GM12891 (cell line): ENCODE measurements around the gene MED12L.

Experiments used
- DNase-seq: peaks from one replicate; pipeline ENCODE4 v3.0.0; 2011; ENCODE audit warnings: low spot score; ENCODE audit not compliant: insufficient read length
- FAIRE-seq: peaks from 2 replicates; lab custom pipeline; 2011; peaks lifted over from hg19 to GRCh38; lab: Jason Lieb, UNC
- PAX5 ChIP-seq: IDR thresholded peaks from 2 replicates; pipeline ENCODE4 v1.6.1; 2011; ENCODE audit warnings: low read length, moderate library complexity, mild to moderate bottlenecking; ENCODE audit not compliant: insufficient read depth, severe bottlenecking
- POLR2A ChIP-seq: IDR thresholded peaks from 2 replicates; pipeline ENCODE4 v1.6.1; 2011; ENCODE audit warnings: low read depth, low read length, control low read depth
- POLR2AphosphoS5 ChIP-seq: IDR thresholded peaks from 2 replicates; pipeline ENCODE4 v1.6.1; 2011; ENCODE audit warnings: low read depth, low read length, control low read depth
- POU2F2 ChIP-seq: IDR thresholded peaks from 2 replicates; pipeline ENCODE4 v1.6.1; 2011; ENCODE audit warnings: low read depth, mild to moderate bottlenecking, control low read depth, low read length, moderate library complexity
- SPI1 ChIP-seq: IDR thresholded peaks from 2 replicates; pipeline ENCODE4 v1.6.1; 2011; ENCODE audit warnings: low read depth, low read length, control low read depth
- TAF1 ChIP-seq: IDR thresholded peaks from 2 replicates; pipeline ENCODE4 v1.6.1; 2011; ENCODE audit warnings: low read depth, low read length, control low read depth

Gene MED12L

DNA sequence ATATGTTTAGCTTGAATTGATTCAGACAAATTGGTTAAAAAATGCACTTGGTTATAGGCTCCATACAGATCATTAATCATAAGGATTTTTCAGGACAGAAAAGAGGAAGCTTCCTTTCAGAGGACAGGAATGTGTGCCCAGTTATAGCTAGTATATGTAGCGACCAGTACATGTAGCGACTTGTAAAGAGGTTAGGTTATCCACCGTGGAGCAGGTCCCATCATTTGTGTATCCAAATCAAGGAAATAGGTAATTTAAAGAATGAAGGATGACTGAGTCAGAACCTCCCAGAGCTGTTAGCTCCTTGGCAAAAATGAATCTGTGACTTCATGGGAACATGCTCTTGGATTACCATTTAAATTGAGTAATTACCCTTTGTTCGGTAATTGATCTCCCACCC lies 314.9 kb downstream of the MED12L start:
- DNase-seq, result no peak
- no peak for TF ChIP-seq PAX5
- no peak for FAIRE-seq

DNA sequence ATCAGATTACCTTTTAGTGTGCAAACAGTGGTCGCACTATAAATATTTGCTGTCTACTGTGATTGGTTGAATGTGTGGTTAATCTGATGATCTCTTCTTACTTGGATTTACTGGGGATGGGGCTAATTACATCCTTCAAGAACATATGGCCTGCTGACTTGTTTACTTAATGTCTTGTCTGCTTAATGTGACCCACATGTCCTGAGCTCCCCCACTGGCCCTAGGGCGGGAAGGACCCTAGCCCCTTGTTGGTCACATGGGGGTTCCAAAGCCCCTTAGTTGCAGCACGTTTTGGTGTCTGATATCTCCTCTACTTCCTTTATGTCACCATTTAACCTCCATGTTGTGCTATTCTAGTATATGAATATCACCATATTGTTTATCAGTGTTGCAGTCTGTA lies 316.9 kb downstream of the MED12L start:
- FAIRE-seq (no peak), DNase-seq (no peak)
- TF ChIP-seq SPI1 (no peak), POU2F2 (no peak), POLR2A (no peak), POLR2AphosphoS5 (no peak), PAX5 (no peak), TAF1 (no peak)

DNA sequence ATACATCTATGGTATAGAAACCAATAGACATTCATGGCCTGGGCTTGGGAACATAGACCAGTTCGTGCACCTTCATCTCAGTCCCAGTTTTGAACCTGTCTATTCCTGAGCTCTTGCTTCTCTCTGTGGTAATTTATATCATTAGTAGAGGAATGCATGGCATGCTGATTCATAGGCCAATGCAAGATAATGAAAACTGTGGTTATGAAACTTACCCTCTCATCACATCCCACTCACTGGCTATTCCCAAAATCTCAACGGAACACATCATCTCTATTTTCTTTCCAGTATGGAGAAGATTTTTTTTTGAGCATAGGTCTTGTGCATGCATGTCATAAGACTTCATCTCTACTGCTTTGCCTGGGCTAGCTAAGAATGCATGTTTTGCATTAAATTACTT lies 317.8 kb downstream of the MED12L start:
- DNase-seq (no peak), FAIRE-seq (no peak)
- TF ChIP-seq POU2F2 (no peak), POLR2AphosphoS5 (no peak), PAX5 (no peak), TAF1 (no peak), SPI1 (no peak), POLR2A (no peak)

DNA sequence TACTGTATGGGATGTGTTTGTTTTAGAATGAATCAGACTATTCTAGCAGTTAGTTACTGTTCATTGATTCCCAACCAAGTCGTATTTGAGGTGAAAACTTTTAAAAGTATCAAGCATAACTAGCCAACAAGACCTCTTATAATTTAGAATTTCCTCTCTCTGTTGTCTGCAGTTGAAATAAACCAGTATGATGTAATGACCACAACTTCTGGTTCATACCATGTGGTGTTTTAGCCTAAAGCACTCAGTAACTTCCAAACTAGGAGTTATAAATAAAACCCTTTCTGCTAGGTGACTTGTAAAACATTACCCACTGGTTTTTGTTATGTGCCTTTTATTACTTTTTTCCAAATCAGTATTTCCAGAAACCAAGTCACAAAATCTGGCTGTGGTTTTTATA lies 318.9 kb downstream of the MED12L start:
- no peak for TF ChIP-seq POLR2AphosphoS5
- TF ChIP-seq POU2F2, result no peak
- TF ChIP-seq TAF1, result no peak
- TF ChIP-seq PAX5, result no peak
- TF ChIP-seq POLR2A, result no peak
- DNase-seq (no peak), FAIRE-seq (no peak)

DNA sequence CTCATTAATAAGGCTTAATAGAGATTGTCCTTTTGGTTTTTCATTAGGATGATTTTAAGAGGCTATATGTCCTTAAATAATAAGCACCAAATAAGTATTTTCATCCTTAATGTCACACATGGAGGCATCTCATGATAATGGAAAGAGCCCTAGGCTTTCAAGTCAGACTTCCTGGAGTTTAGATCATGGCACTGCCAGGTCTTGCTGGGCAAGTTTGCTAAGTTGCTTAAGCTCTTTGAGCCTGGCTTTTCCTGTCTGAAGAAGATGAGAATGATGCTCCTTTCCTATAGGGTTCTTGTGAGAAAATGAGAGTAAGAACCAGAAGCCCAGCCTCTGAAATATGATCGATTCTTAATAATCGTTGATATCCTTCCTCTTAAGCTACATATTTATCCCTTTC lies 322.5 kb downstream of the MED12L start:
- DNase-seq, result no peak
- TF ChIP-seq SPI1 (no peak), TAF1 (no peak), POLR2AphosphoS5 (no peak), PAX5 (no peak)
- FAIRE-seq, result no peak

DNA sequence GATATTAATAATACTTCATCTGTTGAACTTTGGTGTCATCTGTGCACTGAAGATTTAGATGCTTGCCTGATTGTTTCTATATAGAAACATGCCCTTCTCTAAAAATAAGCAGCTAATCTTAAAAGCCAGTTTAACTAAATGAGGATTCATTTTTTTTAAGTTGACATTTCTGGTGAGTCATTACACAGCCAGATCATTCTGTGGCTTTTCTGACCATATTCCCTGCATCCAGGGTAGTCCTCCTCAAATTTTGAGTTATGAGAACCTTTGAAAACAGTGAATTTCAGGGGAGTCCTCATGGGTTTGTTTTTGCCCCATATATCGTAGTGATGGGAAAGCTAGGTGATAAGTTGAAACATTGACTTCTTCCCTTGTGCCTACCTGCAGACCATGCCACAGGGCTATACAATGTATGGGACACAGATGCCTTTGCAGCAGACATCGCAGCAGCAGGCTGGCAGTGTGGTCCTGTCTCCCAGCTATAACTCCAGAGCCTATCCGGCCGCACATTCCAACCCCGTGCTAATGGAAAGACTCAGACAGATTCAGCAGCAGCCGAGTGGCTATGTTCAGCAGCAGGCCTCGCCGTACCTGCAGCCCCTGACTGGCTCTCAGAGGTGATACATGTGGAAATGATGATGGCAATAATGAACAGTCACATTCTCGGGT lies 325.6 kb downstream of the MED12L start:
- FAIRE-seq, result no peak
- TF ChIP-seq TAF1 (no peak), SPI1 (no peak), POU2F2 (no peak), POLR2A (no peak), PAX5 (no peak), POLR2AphosphoS5 (no peak)
- DNase-seq, result no peak

DNA sequence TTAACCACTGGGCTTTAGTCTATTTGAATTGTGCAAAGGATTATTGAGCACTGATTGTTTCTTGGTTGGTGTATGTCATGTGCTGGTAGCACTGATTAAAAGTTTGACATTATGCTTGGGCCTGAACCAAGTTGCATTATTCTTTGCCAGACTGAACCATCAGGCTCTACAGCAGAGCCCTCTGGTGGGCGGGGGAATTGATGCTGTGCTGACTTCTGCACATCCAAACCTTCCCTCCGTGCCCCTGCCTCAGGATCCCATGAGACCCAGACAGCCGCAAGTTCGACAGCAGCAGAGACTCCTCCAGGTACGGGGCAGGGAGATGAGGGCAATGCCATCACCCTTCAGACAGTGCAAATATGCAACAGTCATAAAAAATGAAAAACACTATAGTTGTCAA lies 327.5 kb downstream of the MED12L start:
- no peak for TF ChIP-seq POU2F2
- TF ChIP-seq PAX5, result no peak
- TF ChIP-seq POLR2A, result no peak
- no peak for TF ChIP-seq POLR2AphosphoS5
- no peak for TF ChIP-seq SPI1
- no peak for TF ChIP-seq TAF1
- no peak for FAIRE-seq
- DNase-seq, result no peak

DNA sequence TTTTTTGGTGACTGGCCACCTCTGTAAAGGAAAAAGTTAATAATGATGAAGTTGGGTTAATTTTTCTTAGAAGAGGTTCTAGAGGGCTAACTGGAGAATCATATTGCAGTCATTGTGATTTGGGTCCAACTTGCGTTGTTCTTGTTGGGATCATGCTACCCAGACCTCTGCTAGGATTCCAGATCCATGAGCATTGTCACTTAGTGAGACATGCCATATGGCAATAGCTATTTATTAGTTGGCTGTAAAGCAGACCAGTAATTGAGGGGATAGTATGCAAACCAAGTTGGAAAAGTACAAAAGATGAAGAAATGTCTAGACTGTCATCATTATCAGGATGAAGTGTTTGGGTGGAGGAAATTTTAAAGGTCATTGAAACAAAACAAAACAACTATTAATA lies 329.8 kb downstream of the MED12L start:
- FAIRE-seq, result no peak
- no peak for TF ChIP-seq POU2F2
- no peak for TF ChIP-seq PAX5
- no peak for TF ChIP-seq POLR2A
- TF ChIP-seq TAF1, result no peak
- TF ChIP-seq SPI1, result no peak
- no peak for TF ChIP-seq POLR2AphosphoS5

DNA sequence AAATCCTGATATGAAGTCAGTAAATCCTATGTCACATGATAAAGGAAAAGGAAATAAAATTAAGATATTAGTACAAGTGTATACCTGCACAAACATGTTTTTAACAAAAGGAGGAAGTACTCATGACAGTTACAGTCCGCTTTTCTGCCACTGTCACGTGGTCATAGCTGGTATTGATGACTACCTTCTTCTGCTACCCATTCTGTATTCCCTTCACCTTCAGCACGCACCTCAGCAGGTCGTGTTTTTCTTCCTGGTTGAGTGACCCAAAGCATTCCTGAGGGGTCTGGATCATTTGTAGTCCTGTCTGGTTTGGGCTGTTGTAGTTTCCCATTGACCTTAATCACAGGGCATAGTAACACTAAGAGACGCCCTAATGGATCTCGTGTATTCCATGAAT lies 334.3 kb downstream of the MED12L start:
- DNase-seq (no peak), FAIRE-seq (no peak)
- TF ChIP-seq POU2F2 (no peak), POLR2AphosphoS5 (no peak), POLR2A (no peak), TAF1 (no peak), SPI1 (no peak), PAX5 (no peak)

More for the DNA sequence above, 329.8 kb downstream of the MED12L start:
- no peak for DNase-seq

DNA sequence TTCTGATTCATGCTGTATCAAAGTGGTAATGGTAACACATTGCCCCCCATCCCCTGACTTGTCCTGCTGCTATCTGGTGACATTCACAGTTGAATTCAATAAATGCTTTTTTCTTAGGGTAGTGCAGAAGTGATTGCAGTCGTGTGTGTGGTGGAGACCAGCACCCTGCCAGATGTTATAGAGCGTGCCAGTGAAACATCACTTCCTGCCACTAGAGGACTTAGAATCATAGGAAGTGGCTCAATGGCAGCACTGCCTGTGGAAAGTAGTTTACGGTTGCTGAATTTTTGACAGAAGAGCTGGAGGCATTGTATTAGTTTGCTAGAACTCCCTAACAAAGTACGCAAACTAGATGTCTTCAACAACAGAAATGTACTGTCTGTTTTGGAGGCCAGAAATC lies 336.5 kb downstream of the MED12L start:
- TF ChIP-seq SPI1, result no peak
- no peak for TF ChIP-seq TAF1
- no peak for TF ChIP-seq POU2F2
- no peak for TF ChIP-seq PAX5
- no peak for TF ChIP-seq POLR2AphosphoS5
- no peak for TF ChIP-seq POLR2A
- DNase-seq, result no peak
- no peak for FAIRE-seq

DNA sequence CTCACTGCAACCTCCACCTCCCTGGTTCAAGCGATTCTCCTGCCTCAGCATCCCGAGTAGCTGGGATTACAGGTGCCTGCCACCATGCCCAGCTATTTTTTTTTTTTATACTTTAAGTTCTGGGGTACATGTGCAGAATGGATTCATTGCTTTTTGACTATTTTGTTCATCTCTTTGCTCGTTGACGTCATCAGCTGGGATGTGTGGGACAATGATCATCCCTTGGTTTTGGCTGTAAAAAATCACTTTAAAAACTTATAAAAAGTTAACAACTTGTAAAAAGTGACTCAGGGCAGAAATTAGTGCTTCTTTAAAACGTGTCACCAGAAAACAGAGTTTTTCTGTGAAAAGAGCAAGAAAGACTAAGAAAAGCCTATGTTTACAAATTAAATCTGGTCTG lies 337.6 kb downstream of the MED12L start:
- FAIRE-seq (no peak), DNase-seq (no peak)
- TF ChIP-seq POLR2A (no peak), SPI1 (no peak), TAF1 (no peak), POU2F2 (no peak), PAX5 (no peak), POLR2AphosphoS5 (no peak)
